Natural killer cell treated with Interleukin-12 subunit alpha and Interleukin-12 subunit beta and Interleukin-15 and Interleukin-18, amount 100 ng/mL, for 72 hours (primary cell): ENCODE data around the gene PHRF1. TPM values are rescaled to one million over a fixed set of nuclear protein-coding genes. Genes with fewer than 3 reads are reported as not detected.

Source experiments
- ATAC-seq, 2 donors: fragments of 150-1000 bp; cut with Tn5 transposase in 1 of 2; sonication (Bioruptor Pico), chemical (Tn5 transposase) in 1 of 2; 2 replicates each; pipeline ENCODE4 v1.10.0; 2021
- DNase-seq: peaks from one replicate; pipeline ENCODE4 v3.0.0; 2022; ENCODE audit warnings: low spot score
- H3K27ac Mint-ChIP-seq, 2 donors: 1 replicate in 1 of 2; 2 replicates in 1 of 2; pipeline ENCODE4 v1.8.0; 2022; ENCODE audit warnings: mixed read lengths in 2 of 2, mild to moderate bottlenecking in 1 of 2, moderate library complexity in 1 of 2
- H3K27me3 Mint-ChIP-seq, 2 donors: 1 replicate in 1 of 2; 2 replicates in 1 of 2; pipeline ENCODE4 v1.8.0; 2022; ENCODE audit warnings: mixed read lengths in 2 of 2
- H3K36me3 Mint-ChIP-seq: one replicate; pipeline ENCODE4 v1.8.0; 2022; ENCODE audit warnings: mixed read lengths
- H3K4me1 Mint-ChIP-seq, 2 donors: 1 replicate in 1 of 2; 2 replicates in 1 of 2; pipeline ENCODE4 v1.8.0; 2022; ENCODE audit warnings: low read depth in 2 of 2, mixed read lengths in 2 of 2, mild to moderate bottlenecking in 1 of 2
- H3K4me3 Mint-ChIP-seq: one replicate; pipeline ENCODE4 v1.8.0; 2022; ENCODE audit warnings: mixed read lengths
- H3K9me3 Mint-ChIP-seq: 2 replicates; pipeline ENCODE4 v1.8.0; 2022; ENCODE audit warnings: mixed read lengths
- total RNA-seq, 2 donors: library from RNA; stranded (reverse); gene quantifications; one replicate each; pipeline ENCODE4 v1.2.3, GENCODE V29; 2022

The PHRF1 gene
- total RNA-seq, 2 donors from 2014 or later = 49.2 to 85.7 TPM

DNA sequence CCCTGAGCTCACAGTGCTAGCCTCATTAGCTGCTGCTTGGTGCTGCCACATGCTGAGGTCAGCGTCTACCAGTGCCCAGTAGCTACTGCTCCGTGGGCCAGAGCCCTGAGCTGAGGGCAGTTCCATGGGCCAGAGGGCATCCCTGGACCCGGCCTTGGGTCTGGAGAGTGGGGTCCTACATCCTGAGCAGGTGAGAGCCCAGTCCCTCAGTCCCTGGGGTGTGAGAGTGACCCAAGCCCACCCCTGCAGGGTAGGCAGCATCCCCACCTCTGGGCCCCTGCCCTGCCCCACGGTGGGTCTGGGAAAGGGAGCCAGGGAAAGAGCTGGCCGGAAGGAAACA, 25.6 kb upstream of the PHRF1 start:
- ATAC-seq (no peak), DNase-seq (no peak)
- no peak overlapping the region for H3K4me3 Mint-ChIP-seq
- H3K9me3 Mint-ChIP-seq = no peaks in the 10 kb centered on the region
- H3K36me3 Mint-ChIP-seq = no peaks in the 10 kb centered on the region
- no peaks in the 10 kb centered on the region for H3K27me3 Mint-ChIP-seq
- no peaks in the 10 kb centered on the region for H3K4me1 Mint-ChIP-seq
- no peak overlapping the region for H3K27ac Mint-ChIP-seq

DNA sequence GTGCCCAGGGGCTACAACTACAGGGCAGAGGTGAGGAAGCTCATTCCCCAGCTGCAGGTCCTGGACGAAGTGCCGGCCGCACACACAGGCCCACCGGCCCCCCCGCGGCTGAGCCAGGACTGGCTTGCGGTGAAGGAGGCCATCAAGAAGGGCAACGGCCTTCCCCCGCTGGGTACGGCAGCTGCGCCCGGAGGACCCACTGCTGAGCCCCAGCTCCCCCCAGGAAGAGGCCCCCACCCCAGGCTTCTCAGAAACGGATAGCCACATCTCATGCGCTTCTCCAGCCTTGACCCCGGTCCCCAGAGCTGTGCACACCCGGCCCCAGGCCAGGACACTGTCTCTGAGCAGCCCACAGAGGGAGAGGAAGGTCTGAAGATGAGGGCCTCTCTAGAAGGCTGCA, 25.1 kb upstream of the PHRF1 start:
- Mint-ChIP-seq H3K4me3 (no peak overlapping the region), H3K9me3 (no peaks in the 10 kb centered on the region), H3K4me1 (no peaks in the 10 kb centered on the region), H3K36me3 (no peaks in the 10 kb centered on the region), H3K27ac (no peak overlapping the region), H3K27me3 (no peaks in the 10 kb centered on the region)
- ATAC-seq = no peak
- no peak for DNase-seq

DNA sequence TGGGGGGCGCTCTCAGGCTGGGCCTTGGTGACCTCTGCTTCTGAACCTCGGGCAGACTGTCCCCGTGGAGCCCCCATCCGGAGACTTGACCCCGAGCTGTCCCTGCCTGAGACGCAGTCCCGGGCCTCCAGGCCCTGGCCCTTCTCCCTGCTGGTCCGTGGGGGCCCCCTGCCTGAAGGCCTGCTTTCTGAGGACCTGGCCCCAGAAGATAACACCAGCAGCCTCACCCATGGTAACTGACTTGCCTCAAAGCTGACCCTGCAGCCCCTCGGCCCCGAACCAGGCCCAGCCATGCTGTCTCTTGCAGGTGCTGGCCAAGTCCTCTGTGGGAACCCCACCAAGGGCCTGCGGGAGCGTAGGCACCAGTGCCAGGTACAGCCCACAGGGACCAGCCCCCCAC, 24.7 kb upstream of the PHRF1 start:
- Mint-ChIP-seq H3K27ac (no peak overlapping the region), H3K36me3 (no peaks in the 10 kb centered on the region), H3K4me1 (no peaks in the 10 kb centered on the region), H3K4me3 (no peak overlapping the region), H3K27me3 (no peaks in the 10 kb centered on the region), H3K9me3 (no peaks in the 10 kb centered on the region)
- DNase-seq (no peak), ATAC-seq (no peak)

DNA sequence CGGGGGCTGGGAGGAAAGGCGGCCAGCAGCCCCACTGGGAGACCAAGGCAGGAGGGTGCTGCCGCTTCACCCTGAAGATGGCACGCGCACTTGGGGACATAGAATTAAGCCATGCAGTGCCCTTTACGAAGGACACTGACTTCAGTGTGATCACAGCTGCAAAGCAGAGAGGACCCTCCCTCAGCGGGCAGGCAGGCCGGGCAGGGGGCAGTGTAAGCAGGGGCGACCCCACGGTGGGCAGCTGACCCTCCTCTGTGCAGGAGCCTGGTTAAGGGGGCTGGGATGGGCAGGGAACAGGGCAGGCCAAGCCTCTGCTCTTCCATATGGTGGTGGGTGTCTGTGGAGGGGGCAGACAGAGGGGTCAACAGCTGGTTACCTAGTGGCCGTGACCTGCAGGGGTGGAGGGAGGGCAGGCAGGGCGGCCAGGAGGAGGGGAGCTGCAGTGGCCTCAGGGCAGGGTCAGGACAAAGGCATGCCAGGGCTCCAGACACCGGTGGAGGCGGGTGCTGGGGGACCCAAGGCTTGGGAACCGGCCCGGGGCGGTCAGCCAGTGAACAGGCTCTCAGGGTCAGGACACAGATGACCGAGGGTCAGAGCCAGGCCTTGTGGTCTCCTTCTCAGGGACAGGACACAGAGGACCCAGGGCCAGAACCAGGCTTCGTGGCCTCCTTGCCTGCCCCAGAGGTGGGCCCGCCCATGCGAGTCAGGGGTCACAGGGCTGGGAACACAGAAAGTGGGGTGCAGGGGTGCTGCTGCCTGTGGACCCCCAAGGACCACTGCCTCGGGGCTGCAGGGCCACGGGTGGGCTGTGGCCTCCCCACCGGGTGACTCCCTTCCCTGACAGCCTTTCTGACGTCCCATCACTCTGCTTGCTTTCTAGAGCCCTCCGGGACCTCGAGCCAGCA, 22.9 kb upstream of the PHRF1 start:
- no peak overlapping the region for H3K4me3 Mint-ChIP-seq
- ATAC-seq (no peak), DNase-seq (no peak)
- no peaks in the 10 kb centered on the region for H3K36me3 Mint-ChIP-seq
- no peak overlapping the region for H3K27ac Mint-ChIP-seq
- H3K9me3 Mint-ChIP-seq = no peaks in the 10 kb centered on the region
- H3K27me3 Mint-ChIP-seq = no peaks in the 10 kb centered on the region
- no peaks in the 10 kb centered on the region for H3K4me1 Mint-ChIP-seq

DNA sequence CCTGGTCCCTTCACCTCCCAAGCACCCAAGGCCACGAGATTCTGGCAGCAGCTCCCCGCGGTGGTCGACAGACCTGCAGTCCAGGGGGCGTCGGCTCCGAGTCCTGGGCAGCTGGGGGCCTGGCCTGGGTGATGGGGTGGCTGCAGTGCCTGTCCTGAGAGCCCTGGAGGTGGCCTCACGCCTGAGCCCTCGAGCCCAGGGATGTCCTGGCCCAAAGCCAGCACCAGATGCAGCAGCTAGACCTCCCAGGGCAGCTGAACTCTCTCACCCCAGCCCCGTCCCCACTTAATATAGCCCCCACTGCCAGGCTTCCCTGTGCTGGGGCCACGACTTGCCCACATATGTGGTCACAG, 22.3 kb upstream of the PHRF1 start:
- H3K9me3 Mint-ChIP-seq = no peaks in the 10 kb centered on the region
- no peaks in the 10 kb centered on the region for H3K4me1 Mint-ChIP-seq
- no peak overlapping the region for H3K27ac Mint-ChIP-seq
- no peak overlapping the region for H3K4me3 Mint-ChIP-seq
- DNase-seq = no peak
- no peak for ATAC-seq
- no peaks in the 10 kb centered on the region for H3K27me3 Mint-ChIP-seq
- H3K36me3 Mint-ChIP-seq = no peaks in the 10 kb centered on the region

DNA sequence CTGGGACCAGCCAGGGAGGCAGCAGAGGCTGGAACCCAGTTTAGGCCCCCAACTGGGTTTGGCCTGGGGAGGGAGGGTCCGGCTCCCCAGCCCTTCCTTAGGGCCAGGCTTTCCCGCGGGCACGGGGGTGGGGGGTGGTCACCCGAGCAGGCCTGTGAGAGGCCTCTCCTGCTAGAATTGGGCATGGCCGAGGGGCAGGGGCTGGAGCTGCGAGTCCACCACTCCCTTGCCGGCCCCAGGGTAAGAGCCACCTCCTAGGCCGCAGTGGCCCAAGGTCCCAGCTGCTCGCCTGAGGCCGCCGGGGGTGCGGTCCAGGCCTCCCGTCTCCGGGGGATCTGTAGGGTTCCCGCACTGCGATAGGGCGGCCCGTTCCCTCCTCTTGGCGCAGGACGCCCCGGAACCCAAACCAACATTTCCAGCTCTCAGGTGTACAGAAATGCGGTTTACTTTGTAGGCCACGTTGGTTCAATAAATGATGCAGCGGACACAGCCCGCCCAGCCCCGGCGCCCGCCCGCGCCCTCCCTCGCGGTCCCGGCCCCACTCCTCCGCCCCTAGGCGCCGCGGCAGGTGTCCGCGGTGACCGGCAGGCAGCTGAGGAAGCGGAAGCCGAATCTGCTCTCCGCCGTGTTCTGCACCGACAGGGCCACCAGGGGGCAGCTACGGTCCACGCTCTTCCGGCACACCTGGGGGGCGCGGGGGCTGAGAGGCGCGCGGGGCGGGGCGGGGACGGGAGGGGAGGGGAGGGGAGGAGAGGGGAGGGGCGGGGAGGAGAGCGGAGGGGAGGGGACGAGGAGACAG, 21.6 kb upstream of the PHRF1 start:
- no peak for DNase-seq
- ATAC-seq = peak; percentile 77 to 87
- Mint-ChIP-seq H3K9me3 (no peaks in the 10 kb centered on the region), H3K27ac (no peak overlapping the region), H3K36me3 (no peaks in the 10 kb centered on the region), H3K4me1 (peaks cover 0 to under 1% of the 10 kb centered on the region in 2 donors), H3K27me3 (no peaks in the 10 kb centered on the region), H3K4me3 (no peak overlapping the region)

DNA sequence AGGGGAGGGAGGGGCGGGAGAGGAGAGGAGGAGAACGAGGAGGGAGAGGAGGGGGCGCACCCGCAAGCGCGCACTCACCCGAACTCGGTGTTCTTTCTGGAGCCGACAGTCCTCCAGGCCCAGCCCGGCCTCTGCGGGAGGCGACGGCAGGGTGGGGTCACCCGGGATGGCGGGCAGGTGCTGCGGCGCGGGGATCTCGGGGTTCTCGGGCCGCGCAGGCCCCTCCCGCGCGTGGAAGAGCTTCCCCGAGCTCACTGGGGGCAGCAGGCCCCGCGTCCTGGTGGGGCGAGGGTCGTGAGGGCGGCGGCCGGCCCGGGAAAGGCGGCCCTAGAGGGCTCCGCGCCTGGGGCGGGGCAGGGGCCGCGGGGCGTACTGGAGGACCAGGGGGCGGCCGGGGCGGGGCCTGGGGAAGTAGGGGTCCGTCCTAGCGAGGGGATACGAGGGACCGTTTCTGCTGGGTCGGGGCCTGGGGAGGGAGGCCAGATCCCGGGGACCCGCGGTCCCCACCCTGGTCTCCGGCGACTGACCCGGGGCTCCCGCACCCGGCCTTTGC, 21.0 kb upstream of the PHRF1 start:
- Mint-ChIP-seq H3K9me3 (no peaks in the 10 kb centered on the region), H3K27me3 (no peaks in the 10 kb centered on the region), H3K4me3 (no peak overlapping the region), H3K4me1 (peaks cover 5% of the 10 kb centered on the region in 2 donors), H3K36me3 (no peaks in the 10 kb centered on the region), H3K27ac (no peak overlapping the region)
- ATAC-seq (no peak), DNase-seq (no peak)

DNA sequence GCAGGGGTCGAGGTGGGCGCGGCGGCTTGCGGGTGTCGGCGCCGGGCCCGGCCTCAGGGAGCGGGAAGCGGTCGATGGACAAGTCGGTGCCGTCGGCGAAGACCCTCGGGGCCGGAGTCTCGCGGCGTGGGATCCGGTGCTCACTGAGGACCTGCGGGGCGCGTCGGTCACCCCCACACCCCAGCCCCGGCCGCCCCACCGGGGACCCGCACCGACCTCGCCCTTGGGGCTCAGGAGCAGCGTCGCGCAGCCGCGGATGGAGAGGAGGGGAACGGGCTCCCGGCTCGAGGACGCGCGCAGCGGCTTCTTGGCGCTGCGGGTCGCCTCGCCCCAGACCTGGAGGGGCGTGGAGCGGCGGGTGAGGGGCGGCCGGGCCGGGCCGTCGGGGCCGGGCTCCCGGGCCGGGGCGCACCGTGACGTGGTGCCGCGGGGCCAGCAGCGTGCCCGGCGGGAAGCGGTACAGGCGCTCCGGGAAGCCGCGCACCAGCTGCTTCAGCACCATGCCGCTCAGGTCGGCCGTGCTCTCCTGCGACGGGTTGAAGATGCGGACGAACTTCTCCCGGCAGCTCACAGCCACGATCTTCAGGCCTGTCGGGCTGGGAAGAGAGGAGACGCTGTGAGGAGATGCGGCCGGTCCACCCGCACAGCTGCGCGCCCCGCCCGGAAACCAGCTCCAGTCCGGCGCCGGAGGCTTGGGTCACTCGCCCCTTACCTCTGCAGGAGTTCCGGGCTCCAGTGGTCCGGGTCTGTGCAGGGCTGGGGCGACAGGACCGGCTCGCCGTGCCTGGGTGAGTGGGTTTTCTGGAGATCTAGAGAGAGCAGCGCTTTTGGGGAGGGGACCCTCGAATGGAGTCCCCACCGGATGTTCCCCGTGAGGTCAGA, 20.2 kb upstream of the PHRF1 start:
- Mint-ChIP-seq H3K36me3 (no peaks in the 10 kb centered on the region), H3K4me1 (peaks cover 5% of the 10 kb centered on the region in 2 donors), H3K9me3 (no peaks in the 10 kb centered on the region), H3K27me3 (no peaks in the 10 kb centered on the region), H3K4me3 (peak overlapping the region; percentile 15), H3K27ac (no peak overlapping the region)
- DNase-seq (no peak), ATAC-seq (no peak)

DNA sequence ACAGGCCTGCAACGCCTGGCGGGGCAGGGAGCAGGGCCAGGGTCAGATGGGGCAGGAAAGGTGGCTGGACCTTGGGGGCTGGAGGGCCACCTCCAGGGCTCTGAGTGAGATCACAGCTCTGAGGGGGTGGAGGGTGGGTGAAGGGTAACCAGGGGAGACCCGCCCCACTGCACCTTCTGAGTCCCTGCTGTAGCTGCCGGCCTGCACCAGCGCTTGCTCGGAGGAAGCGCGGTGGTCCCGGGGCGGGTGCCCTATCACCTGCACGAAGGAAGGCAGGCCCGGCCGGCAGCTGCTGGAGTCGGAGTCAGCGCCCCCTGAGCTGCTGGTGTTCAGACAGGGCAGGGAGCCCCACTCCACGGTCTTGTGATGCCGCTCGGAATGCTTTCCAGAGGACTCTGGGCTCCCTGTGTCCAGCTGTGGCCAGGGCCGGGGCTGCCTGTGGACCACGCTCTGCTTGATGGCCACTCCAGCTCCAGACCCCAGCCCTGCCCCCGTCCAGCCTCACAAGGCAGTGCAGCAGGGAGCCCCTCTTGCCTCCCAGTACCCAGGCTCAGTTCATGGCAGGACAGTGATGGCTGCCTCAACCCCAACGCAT, 19.5 kb upstream of the PHRF1 start:
- no peak for DNase-seq

DNA sequence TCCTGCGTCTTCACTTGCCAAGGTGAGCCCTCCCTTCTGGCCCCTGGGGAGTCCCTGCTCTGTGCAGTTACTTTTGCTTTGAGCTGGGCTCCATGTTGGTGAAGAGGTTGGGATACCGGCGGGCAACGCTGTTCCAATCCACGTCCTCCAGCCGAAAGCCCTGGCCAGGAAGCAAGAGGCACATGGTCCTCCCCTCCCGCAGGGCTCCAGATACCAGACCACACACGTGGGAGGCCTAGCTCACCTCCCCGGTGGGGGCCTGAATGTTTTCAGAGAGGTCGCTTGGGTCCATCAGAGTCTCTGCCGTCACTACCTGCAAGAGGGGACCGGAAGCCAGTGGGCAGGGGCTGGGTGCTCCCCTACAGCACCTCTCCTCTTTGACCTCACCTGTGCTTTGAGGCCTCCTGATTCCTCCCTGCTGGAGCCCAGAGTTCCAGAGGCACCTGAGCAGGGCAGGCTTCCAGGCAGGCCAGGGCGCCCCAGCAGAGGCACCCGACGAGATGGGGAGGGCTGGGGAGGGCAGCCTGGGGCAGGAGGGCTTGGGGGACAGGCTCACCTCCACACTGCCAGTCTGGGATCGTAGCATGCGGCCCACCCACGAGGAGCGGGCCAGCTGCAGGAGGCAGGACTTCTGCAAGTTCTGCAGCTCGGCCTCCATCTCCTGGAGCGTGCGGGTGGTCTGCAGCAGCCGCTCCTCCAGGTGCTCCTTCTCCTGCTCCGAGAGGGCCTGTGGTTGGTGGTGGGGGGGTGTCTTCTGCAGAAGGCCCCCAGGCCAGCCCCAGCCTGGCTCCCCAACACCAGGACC, 18.7 kb upstream of the PHRF1 start:
- Mint-ChIP-seq H3K9me3 (no peaks in the 10 kb centered on the region), H3K4me3 (no peak overlapping the region), H3K27ac (no peak overlapping the region), H3K4me1 (peaks cover 5 to 8% of the 10 kb centered on the region in 2 donors), H3K27me3 (no peaks in the 10 kb centered on the region), H3K36me3 (no peaks in the 10 kb centered on the region)
- DNase-seq (no peak), ATAC-seq (no peak)

More for the DNA sequence above, 19.5 kb upstream of the PHRF1 start:
- no peak for ATAC-seq
- H3K27me3 Mint-ChIP-seq = no peaks in the 10 kb centered on the region
- no peaks in the 10 kb centered on the region for H3K9me3 Mint-ChIP-seq
- H3K4me1 Mint-ChIP-seq = peaks cover 5 to 8% of the 10 kb centered on the region in 2 donors
- no peak overlapping the region for H3K27ac Mint-ChIP-seq
- peak overlapping the region; percentile 15 for H3K4me3 Mint-ChIP-seq
- no peaks in the 10 kb centered on the region for H3K36me3 Mint-ChIP-seq

DNA sequence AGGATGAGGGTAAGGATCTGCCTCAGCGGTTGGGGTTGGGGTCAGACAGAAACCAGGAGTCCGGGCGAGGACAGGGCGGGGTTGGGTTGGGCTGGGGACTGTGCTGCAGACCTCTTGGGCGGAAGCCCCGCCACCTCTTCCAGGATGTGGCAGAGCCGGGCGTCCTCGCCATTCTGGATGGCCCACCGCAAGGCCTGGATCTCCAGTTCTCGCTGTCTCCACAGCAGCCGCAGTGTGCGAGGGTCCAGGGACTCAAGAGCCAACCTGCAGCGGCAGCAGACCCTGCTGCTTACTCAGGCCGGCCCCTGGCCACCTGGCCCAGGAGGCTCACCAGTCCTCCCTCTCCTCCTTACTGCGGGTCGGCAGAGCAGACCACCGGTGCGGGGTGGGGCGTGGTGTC, 17.8 kb upstream of the PHRF1 start:
- Mint-ChIP-seq H3K27me3 (no peaks in the 10 kb centered on the region), H3K4me3 (no peak overlapping the region), H3K27ac (no peak overlapping the region), H3K9me3 (no peaks in the 10 kb centered on the region), H3K36me3 (no peaks in the 10 kb centered on the region), H3K4me1 (peaks cover 5 to 8% of the 10 kb centered on the region in 2 donors)
- DNase-seq = no peak
- no peak for ATAC-seq

DNA sequence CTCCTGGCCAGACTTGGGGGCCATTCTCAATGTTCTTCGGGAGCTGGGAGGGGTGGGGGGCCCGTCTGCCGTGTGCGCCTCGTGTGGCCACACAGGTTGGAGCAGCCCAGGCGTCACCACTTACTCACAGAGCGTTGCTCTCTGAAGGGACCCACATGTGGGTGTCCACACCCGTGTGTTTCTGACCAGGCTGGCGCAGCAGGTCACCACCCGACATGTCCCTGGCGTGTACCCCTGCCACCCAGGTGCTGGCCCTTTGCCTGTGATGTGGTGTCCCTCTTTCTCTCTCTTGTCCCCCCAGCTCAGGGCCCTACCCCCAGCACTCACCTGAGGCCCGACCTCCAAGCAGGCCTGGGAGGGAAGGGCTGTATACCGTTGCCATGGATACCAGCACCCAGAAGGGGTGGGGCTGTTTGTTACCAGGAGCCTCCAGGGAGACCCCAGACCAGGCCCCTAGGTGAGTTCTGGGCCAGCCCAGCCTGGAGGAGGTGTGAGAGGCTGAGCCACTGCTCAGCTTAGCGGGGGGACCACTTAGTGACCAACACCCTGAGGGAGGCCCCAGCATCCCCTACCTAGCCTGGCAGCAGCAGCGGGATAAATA, 17.1 kb upstream of the PHRF1 start:
- no peaks in the 10 kb centered on the region for H3K9me3 Mint-ChIP-seq
- no peak overlapping the region for H3K4me3 Mint-ChIP-seq
- H3K4me1 Mint-ChIP-seq = peaks cover 5 to 8% of the 10 kb centered on the region in 2 donors
- no peak for ATAC-seq
- H3K36me3 Mint-ChIP-seq = no peaks in the 10 kb centered on the region
- H3K27ac Mint-ChIP-seq = no peak overlapping the region
- H3K27me3 Mint-ChIP-seq = no peaks in the 10 kb centered on the region
- no peak for DNase-seq
